ENCODE results near the gene MAGEL2. TPM values are rescaled to one million over a fixed set of nuclear protein-coding genes. Genes with fewer than 3 reads are reported as not detected.

MAGEL2 gene
- total RNA-seq, 1 donor from 2014 or later, result 27.1 TPM

- H3K27ac Mint-ChIP-seq (ENCODE audit: unreplicated experiment), result no peak overlapping the region
- no peak overlapping the region for H3K4me3 Mint-ChIP-seq (ENCODE audit: unreplicated experiment)
- H3K4me1 Mint-ChIP-seq (ENCODE audit: low read depth, unreplicated experiment), result peaks cover 10% of the 10 kb centered on the region
- TF ChIP-seq, protein P1, sequence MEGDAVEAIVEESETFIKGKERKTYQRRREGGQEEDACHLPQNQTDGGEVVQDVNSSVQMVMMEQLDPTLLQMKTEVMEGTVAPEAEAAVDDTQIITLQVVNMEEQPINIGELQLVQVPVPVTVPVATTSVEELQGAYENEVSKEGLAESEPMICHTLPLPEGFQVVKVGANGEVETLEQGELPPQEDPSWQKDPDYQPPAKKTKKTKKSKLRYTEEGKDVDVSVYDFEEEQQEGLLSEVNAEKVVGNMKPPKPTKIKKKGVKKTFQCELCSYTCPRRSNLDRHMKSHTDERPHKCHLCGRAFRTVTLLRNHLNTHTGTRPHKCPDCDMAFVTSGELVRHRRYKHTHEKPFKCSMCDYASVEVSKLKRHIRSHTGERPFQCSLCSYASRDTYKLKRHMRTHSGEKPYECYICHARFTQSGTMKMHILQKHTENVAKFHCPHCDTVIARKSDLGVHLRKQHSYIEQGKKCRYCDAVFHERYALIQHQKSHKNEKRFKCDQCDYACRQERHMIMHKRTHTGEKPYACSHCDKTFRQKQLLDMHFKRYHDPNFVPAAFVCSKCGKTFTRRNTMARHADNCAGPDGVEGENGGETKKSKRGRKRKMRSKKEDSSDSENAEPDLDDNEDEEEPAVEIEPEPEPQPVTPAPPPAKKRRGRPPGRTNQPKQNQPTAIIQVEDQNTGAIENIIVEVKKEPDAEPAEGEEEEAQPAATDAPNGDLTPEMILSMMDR (IDR thresholded peaks at IDR 0.05; ENCODE audit: partially characterized antibody, unreplicated experiment), result no peak
- no peaks in the 10 kb centered on the region for H3K27me3 Mint-ChIP-seq (ENCODE audit: unreplicated experiment)
- H3K36me3 Mint-ChIP-seq (ENCODE audit: unreplicated experiment), result no peaks in the 10 kb centered on the region
- no peak for DNase-seq
- H3K9me3 Mint-ChIP-seq (ENCODE audit: unreplicated experiment), result peaks cover 3% of the 10 kb centered on the region
Measured at GRCh38 chr15:23595368-23595767, 52.3 kb downstream of the MAGEL2 start.

- TF ChIP-seq, protein P1 (IDR thresholded peaks at IDR 0.05; ENCODE audit: partially characterized antibody, unreplicated experiment), result no peak
- Mint-ChIP-seq H3K27me3 (ENCODE audit: unreplicated experiment) (no peaks in the 10 kb centered on the region), H3K27ac (ENCODE audit: unreplicated experiment) (peak overlapping the region; percentile 71), H3K36me3 (ENCODE audit: unreplicated experiment) (no peaks in the 10 kb centered on the region), H3K4me3 (ENCODE audit: unreplicated experiment) (no peak overlapping the region), H3K9me3 (ENCODE audit: unreplicated experiment) (peaks cover 4% of the 10 kb centered on the region), H3K4me1 (ENCODE audit: low read depth, unreplicated experiment) (peaks cover 10% of the 10 kb centered on the region)
- DNase-seq, result no peak
Measured at GRCh38 chr15:23594252-23594770, 53.4 kb downstream of the MAGEL2 start.

Other genes starting within 250 kb of the MAGEL2 start
- not detected for gene GOLGA6L2, start 200.6 kb downstream of the MAGEL2 start, total RNA-seq (ENCODE audit: unreplicated experiment)
- gene MKRN3, start 82.2 kb downstream of the MAGEL2 start, total RNA-seq (ENCODE audit: unreplicated experiment), result 1.4 TPM
- gene NDN, start 39.4 kb upstream of the MAGEL2 start, total RNA-seq (ENCODE audit: unreplicated experiment), result 115 TPM